GM12878 (cell line): ENCODE results near the gene DCP1A. TPM values are rescaled to one million over a fixed set of nuclear protein-coding genes. Genes with fewer than 3 reads are reported as not detected.

Experiments used
- ATAC-seq: fragments of 200-7000 bp; cut with Tn5 transposase; 3 replicates; pipeline ENCODE4 v1.9.1; 2020; ENCODE audit warnings: mild to moderate bottlenecking, moderate library complexity
- BruUV-seq: library from RNA; stranded (reverse); fragments of 400-500 nt; replicated peaks from 2 replicates; lab custom pipeline; 2021; lab: Mats Ljungman, UMichigan
- CTCF ChIA-PET: fragments of 300-600 bp; sonication (Branson Sonifier 250); formaldehyde crosslinking; extraction: SDS; loops from one replicate; lab custom pipeline; 2021; ENCODE audit warnings: inconsistent platforms; lab: Yijun Ruan, JAX
- POLR2A ChIA-PET: fragments of 350-600 bp; formaldehyde crosslinking; extraction: SDS; loops from one replicate; lab custom pipeline; 2021; ENCODE audit warnings: inconsistent platforms; lab: Charles Lee
- RAD21 ChIA-PET: fragments of 300-600 bp; sonication (Branson Sonifier 250); formaldehyde crosslinking; loops from one replicate; lab custom pipeline; 2023; ENCODE audit warnings: antibody characterized with exemption; ENCODE audit not compliant: unreplicated experiment; lab: Charles Lee
- SMC1A ChIA-PET: fragments of 300-600 bp; sonication (Branson Sonifier 250); formaldehyde crosslinking; loops from one replicate; lab custom pipeline; 2023; ENCODE audit not compliant: unreplicated experiment, uncharacterized antibody; lab: Charles Lee
- DNase-seq: peaks from one replicate; pipeline ENCODE4 v3.0.0-alpha.2; 2011; ENCODE audit warnings: low read depth, low spot score
- FAIRE-seq: peaks from 3 replicates; lab custom pipeline; 2011; peaks lifted over from hg19 to GRCh38; lab: Jason Lieb, UNC
- H2AFZ ChIP-seq: 2 replicates; pipeline ENCODE4 v1.6.0; 2011; ENCODE audit warnings: low read depth, low read length, control low read depth; ENCODE audit not compliant: control insufficient read depth
- H3K27ac ChIP-seq: 2 replicates; pipeline ENCODE4 v1.5.1; 2011; ENCODE audit warnings: control low read depth; ENCODE audit not compliant: control insufficient read depth, insufficient read depth
- H3K27me3 ChIP-seq, 2 experiments: replicated peaks in 1 of 2; 2 replicates each; pipeline versions ENCODE4 v1.6.0 to v1.6.1; 2011; ENCODE audit warnings: low read length in 1 of 2; ENCODE audit not compliant: control insufficient read depth in 2 of 2, insufficient read depth in 2 of 2
- H3K36me3 ChIP-seq, 2 experiments: 2 replicates each; pipeline ENCODE4 v1.5.1; 2011; ENCODE audit warnings: low read length in 1 of 2; ENCODE audit not compliant: control insufficient read depth in 2 of 2, insufficient read depth in 2 of 2
- H3K4me1 ChIP-seq: 2 replicates; pipeline ENCODE4 v1.6.1; 2011; ENCODE audit warnings: mild to moderate bottlenecking, low read length, moderate library complexity, mixed read lengths; ENCODE audit not compliant: control insufficient read depth, insufficient read depth
- H3K4me2 ChIP-seq: 2 replicates; pipeline ENCODE4 v1.6.0; 2011; ENCODE audit warnings: control low read depth; ENCODE audit not compliant: control insufficient read depth, insufficient read depth
- H3K4me3 ChIP-seq: fragments of 200-600 bp; sonication (generic); 2 replicates; pipeline ENCODE4 v1.5.1; 2016
- H3K79me2 ChIP-seq: 2 replicates; pipeline ENCODE4 v1.6.0; 2011; ENCODE audit warnings: low read length; ENCODE audit not compliant: control insufficient read depth, insufficient read depth
- H3K9ac ChIP-seq: 2 replicates; pipeline ENCODE4 v1.8.0; 2011; ENCODE audit warnings: low read length, control low read depth, mixed read lengths; ENCODE audit not compliant: control insufficient read depth, insufficient read depth
- H3K9me3 ChIP-seq: replicated peaks from 3 replicates; pipeline ENCODE4 v1.5.1; 2011; ENCODE audit warnings: mild to moderate bottlenecking, low read length; ENCODE audit not compliant: control insufficient read depth, insufficient read depth
- H4K20me1 ChIP-seq: 2 replicates; pipeline ENCODE4 v1.6.0; 2011; ENCODE audit not compliant: control insufficient read depth, insufficient read depth
- CREB1 ChIP-seq: IDR thresholded peaks from 2 replicates; pipeline ENCODE4 v1.6.1; 2012; ENCODE audit warnings: low read depth, mild to moderate bottlenecking, inconsistent platforms
- CREM ChIP-seq: IDR thresholded peaks from 2 replicates; pipeline ENCODE4 v1.6.1; 2014; ENCODE audit warnings: antibody characterized with exemption, low read depth
- DPF2 ChIP-seq: fragments of 450-650 bp; IDR thresholded peaks from 2 replicates; pipeline ENCODE4 v1.6.1; 2017; ENCODE audit warnings: mild to moderate bottlenecking
- ELK1 ChIP-seq: IDR thresholded peaks from 2 replicates; pipeline ENCODE4 v1.6.1; 2012; ENCODE audit warnings: low read depth, low read length, improper control_type of control experiment
- MTA3 ChIP-seq: IDR thresholded peaks from 2 replicates; pipeline ENCODE4 v1.6.1; 2012; ENCODE audit warnings: low read length, inconsistent platforms, borderline replicate concordance
- PAX8 ChIP-seq: fragments of 450-650 bp; IDR thresholded peaks from 2 replicates; pipeline ENCODE4 v1.6.1; 2017; ENCODE audit warnings: mild to moderate bottlenecking, moderate library complexity
- RELB ChIP-seq: fragments of 450-650 bp; IDR thresholded peaks from 2 replicates; pipeline ENCODE4 v1.6.1; 2017; ENCODE audit warnings: low read depth, mild to moderate bottlenecking, moderate library complexity
- ZNF384 ChIP-seq: IDR thresholded peaks from 2 replicates; pipeline ENCODE4 v1.6.1; 2012; ENCODE audit warnings: low read depth, mild to moderate bottlenecking, low read length, improper control_type of control experiment, borderline replicate concordance
- ZSCAN29 ChIP-seq: fragments of 450-650 bp; IDR thresholded peaks from 2 replicates; pipeline ENCODE4 v1.6.1; 2017; ENCODE audit warnings: mild to moderate bottlenecking, moderate library complexity
- WGBS: methylation state at CpG from one replicate; pipeline ENCODE4 v1.1.6; 2016; ENCODE audit warnings: low lambda C conversion rate; ENCODE audit not compliant: insufficient replicate concordance, insufficient coverage; ENCODE audit errors: missing lambda C conversion rate; 5-methylcytosine and 5-hydroxymethylcytosine counted together
- in situ Hi-C: fragments of 300-500 bp; cut with MboI; formaldehyde crosslinking; loops from 9 replicates; pipeline ENCODE4 v1.14.3; 2018; ENCODE audit warnings: mixed read lengths
- intact Hi-C: fragments of 100-400 bp; cut with micrococcal nuclease; formaldehyde crosslinking; loops from one replicate; pipeline ENCODE4 v1.14.2; 2022; ENCODE audit not compliant: unreplicated experiment
- polyA plus RNA-seq, 11 experiments: library from polyadenylated mRNA; depleted of rRNA in 4 of 11; unstranded in 6 of 11; stranded (reverse) in 5 of 11; fragments of >200 nt; fragmentation: Nextera tagmentation in 4 of 11; fragmentation: Illumina TruSeq in 1 of 11; extraction: Ambion mirVana in 4 of 11; extraction: Trizol in 1 of 11; gene quantifications; 1 replicate in 1 of 11; 2 replicates in 10 of 11; pipeline versions ENCODE4 v1.2.1 to v1.2.3, GENCODE V29; 2011 to 2016; ENCODE audit warnings: inconsistent platforms in 2 of 11, missing spikeins in 2 of 11, low read depth in 1 of 11
- total RNA-seq, 4 experiments: library from RNA; depleted of rRNA in 3 of 4; stranded (reverse); fragments of >200 nt in 3 of 4; fragmentation: Illumina TruSeq in 1 of 4; extraction: Trizol in 1 of 4; gene quantifications; 2 replicates each; pipeline versions ENCODE4 v1.2.1 to v1.2.3, GENCODE V29; 2013 to 2021

Gene DCP1A
- total and polyA plus RNA-seq, 10 of the 15 experiments (the other 5 are each of a cell fraction or from before 2014, with no cell fraction given): 12.5 to 34.6 (median 16.3) TPM

GRCh38 chr3:53260286-53260785 is 87.0 kb downstream of the DCP1A start (continued):
- no peak for TF ChIP-seq RELB

GRCh38 chr3:53259427-53260259 is 87.7 kb downstream of the DCP1A start:
- Histone ChIP-seq H3K4me2 (no peak overlapping the region), H3K79me2 (peaks cover 12% of the 10 kb centered on the region), H3K27ac (no peak overlapping the region), H3K27me3 (no peaks in the 10 kb centered on the region), H3K4me1 (peaks cover 4% of the 10 kb centered on the region; the same call in 1 of the 2 replicates), H3K9ac (no peak overlapping the region), H3K4me3 (no peak overlapping the region), H3K9me3 (no peaks in the 10 kb centered on the region), H2AFZ (no peak overlapping the region), H3K36me3 (no peaks in the 10 kb centered on the region), H4K20me1 (no peaks in the 10 kb centered on the region)
- ChIA-PET SMC1A (interaction anchor here (0.8 to 1.2 kb wide), 2 partner anchors 21 to 60 kb away, joined by 3 read pairs; no protein-coding TSS in a partner anchor), CTCF (interaction anchor here (1.0 to 1.1 kb wide), 2 partner anchors 28 to 145 kb away, joined by 3 read pairs; no protein-coding TSS in a partner anchor), POLR2A (no interaction called here), RAD21 (interaction anchor here (1.0 kb wide), 1 partner anchor 86 kb away, joined by 3 read pairs; no protein-coding TSS in a partner anchor)
- DNase-seq (no peak), ATAC-seq (no peak), FAIRE-seq (no peak)
- 45% methylated on average over 9 of the region's 9 CpGs for WGBS
- no peak for TF ChIP-seq CREB1
- TF ChIP-seq PAX8: no peak
- no peak for TF ChIP-seq ZNF384
- TF ChIP-seq DPF2: no peak
- no peak for TF ChIP-seq MTA3
- no peak for TF ChIP-seq ELK1
- TF ChIP-seq ZSCAN29: no peak
- TF ChIP-seq CREM: no peak
- in situ Hi-C loops: no loop called here
- intact Hi-C loops: no loop called here
- no TSS peak for BruUV-seq
